GM12891 (cell line): ENCODE results near the gene SPATA6L.

ENCODE experiments used
- DNase-seq: peaks from one replicate; pipeline ENCODE4 v3.0.0; 2011; ENCODE audit warnings: low spot score; ENCODE audit not compliant: insufficient read length
- FAIRE-seq: peaks from 2 replicates; lab custom pipeline; 2011; peaks lifted over from hg19 to GRCh38; lab: Jason Lieb, UNC
- PAX5 ChIP-seq: IDR thresholded peaks from 2 replicates; pipeline ENCODE4 v1.6.1; 2011; ENCODE audit warnings: low read length, moderate library complexity, mild to moderate bottlenecking; ENCODE audit not compliant: insufficient read depth, severe bottlenecking
- POLR2A ChIP-seq: IDR thresholded peaks from 2 replicates; pipeline ENCODE4 v1.6.1; 2011; ENCODE audit warnings: low read depth, low read length, control low read depth
- POLR2AphosphoS5 ChIP-seq: IDR thresholded peaks from 2 replicates; pipeline ENCODE4 v1.6.1; 2011; ENCODE audit warnings: low read depth, low read length, control low read depth
- POU2F2 ChIP-seq: IDR thresholded peaks from 2 replicates; pipeline ENCODE4 v1.6.1; 2011; ENCODE audit warnings: low read depth, mild to moderate bottlenecking, control low read depth, low read length, moderate library complexity
- SPI1 ChIP-seq: IDR thresholded peaks from 2 replicates; pipeline ENCODE4 v1.6.1; 2011; ENCODE audit warnings: low read depth, low read length, control low read depth
- TAF1 ChIP-seq: IDR thresholded peaks from 2 replicates; pipeline ENCODE4 v1.6.1; 2011; ENCODE audit warnings: low read depth, low read length, control low read depth

Gene SPATA6L

DNA sequence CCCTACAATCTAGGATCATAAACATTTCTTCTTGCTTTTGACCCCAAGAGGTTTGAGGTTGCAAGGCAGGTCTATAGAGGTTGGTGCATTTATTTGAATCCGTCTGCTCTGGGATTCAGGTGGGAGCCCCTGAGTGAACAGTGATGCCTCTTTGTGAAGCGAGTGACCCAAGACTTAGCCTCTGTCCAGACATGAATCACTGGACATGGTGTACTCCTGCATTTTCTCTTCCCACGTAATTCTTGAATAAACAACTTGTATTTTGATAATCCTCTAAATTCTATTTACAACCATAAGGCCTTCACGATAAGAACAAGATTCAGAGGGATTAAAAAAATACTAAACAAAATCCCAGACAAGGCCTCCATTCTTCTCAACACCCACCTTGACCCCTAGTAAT, 71.7 kb downstream of the SPATA6L start:
- no peak for TF ChIP-seq POU2F2
- no peak for TF ChIP-seq SPI1
- TF ChIP-seq POLR2AphosphoS5: no peak
- TF ChIP-seq POLR2A: no peak
- TF ChIP-seq PAX5: no peak
- TF ChIP-seq TAF1: no peak

DNA sequence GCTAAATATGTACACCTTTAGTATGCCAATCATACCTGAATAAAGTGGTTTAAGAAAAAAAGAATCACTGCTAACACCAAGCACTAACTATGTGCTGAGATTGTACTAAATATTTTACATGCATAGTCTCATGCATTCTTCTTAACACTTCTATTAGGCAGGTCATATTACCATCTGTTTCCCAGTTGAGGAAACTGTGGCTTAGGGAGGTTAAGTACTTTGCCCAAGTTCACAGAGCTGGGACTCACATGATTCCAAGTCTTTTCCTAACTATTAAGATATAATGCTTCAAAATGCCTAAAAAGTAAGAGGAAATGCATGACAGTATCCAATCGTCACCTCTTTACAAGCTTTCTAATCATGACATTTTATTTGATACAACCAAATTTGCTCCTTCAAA, 73.4 kb downstream of the SPATA6L start:
- FAIRE-seq (no peak), DNase-seq (no peak)
- no peak for TF ChIP-seq PAX5
- TF ChIP-seq POLR2AphosphoS5: no peak
- TF ChIP-seq TAF1: no peak
- TF ChIP-seq POLR2A: no peak
- no peak for TF ChIP-seq SPI1
- TF ChIP-seq POU2F2: no peak

More for the DNA sequence above, 71.7 kb downstream of the SPATA6L start:
- no peak for DNase-seq
- no peak for FAIRE-seq

DNA sequence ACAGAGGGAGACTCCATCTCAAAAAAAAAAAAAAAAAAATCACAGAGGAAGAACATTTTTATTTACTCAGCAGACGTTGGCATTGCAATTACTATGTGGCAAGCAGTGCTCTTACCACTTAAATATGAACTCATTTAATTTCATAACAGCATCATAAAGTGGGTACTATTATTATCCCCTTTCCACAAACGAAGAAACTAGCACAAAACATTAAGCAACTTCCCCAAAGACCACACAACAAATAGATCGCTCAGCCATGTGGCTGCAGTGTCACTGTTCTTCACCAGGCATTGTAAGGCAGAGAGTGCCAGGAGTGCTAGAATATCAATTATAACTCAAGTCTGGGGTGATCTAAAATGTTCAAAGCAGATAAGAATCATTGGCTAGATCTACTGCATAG, 74.0 kb downstream of the SPATA6L start:
- TF ChIP-seq SPI1: no peak
- no peak for TF ChIP-seq TAF1
- no peak for TF ChIP-seq POU2F2
- TF ChIP-seq POLR2AphosphoS5: no peak
- TF ChIP-seq POLR2A: no peak
- TF ChIP-seq PAX5: no peak
- DNase-seq: no peak
- no peak for FAIRE-seq

DNA sequence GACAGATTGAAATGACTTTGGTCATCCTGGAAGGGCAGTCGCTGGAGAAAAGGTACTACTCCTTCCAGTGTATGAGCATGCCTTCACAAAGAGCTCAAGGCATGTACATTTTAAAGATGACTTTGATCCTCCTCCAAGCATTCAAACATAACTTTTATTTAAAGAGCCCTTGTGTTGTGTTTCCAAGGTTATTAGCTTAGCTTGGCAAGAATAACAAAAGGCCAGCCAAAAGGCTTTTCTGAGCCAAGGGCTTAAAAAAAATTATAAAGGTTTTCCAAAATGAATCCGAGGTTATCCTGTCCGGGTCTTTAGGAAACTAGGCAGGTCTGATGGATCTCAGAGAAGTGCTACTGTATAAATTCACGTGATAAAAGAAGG, 75.2 kb downstream of the SPATA6L start:
- DNase-seq: no peak
- FAIRE-seq: no peak
- no peak for TF ChIP-seq SPI1
- TF ChIP-seq POLR2AphosphoS5: no peak
- no peak for TF ChIP-seq TAF1
- TF ChIP-seq POLR2A: no peak
- no peak for TF ChIP-seq POU2F2
- TF ChIP-seq PAX5: no peak

DNA sequence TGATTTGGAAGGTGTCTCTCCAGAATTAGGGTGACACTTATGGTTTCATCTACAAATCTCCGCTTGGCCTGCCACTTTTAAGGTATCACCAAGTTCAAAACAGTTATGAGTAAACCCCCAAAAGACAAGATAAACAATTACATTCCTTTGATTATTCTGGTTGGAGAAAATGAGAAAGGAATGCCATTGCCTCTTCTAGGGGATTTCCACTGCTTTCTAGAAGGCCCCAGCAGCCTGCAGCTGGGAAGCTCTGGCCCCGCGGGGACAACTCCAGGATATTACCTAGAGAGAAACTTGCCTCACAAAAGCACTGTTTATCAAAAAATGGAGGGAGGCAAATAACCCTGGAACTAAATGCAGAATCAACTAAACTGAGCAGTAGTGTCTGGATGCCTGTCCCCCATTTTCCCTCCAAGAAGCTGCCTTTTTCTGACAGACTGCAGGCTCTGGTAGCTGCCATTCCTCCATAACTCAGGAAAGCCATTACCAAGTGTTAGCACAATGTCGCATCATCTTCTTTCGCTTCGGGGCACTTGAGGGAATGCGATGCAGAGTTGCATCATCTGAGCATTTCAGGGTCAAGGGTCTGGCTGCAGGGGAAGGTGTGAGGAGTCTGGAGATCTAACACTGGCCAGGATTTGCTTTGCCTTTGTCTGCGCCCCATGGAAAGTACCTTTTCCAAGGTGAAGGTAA, 75.7 kb downstream of the SPATA6L start:
- no peak for FAIRE-seq
- TF ChIP-seq POU2F2 (no peak), TAF1 (no peak), PAX5 (no peak), POLR2AphosphoS5 (no peak), POLR2A (no peak), SPI1 (no peak)
- DNase-seq: no peak

DNA sequence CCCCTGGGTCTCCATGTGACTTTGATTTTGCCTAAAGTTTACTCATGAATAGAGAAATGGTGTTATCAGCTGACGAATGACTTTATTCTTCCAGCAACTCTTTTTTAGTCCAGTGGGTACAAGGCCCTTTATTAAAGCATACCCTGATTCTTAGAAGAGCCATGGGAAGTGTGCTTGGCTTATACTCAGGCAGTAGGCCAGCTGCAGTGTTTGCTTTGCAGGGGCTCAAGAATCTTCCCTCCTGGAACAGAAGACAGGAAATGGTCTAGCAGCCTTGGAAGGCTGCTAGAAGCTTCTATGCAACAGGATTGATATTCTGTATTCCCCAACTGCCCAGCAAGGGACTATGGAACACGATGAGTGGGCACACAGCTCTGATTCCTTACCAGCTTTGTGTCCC, 77.6 kb downstream of the SPATA6L start:
- FAIRE-seq: no peak
- no peak for DNase-seq
- no peak for TF ChIP-seq POU2F2
- TF ChIP-seq PAX5: no peak
- no peak for TF ChIP-seq SPI1
- TF ChIP-seq POLR2AphosphoS5: no peak
- no peak for TF ChIP-seq TAF1
- TF ChIP-seq POLR2A: no peak

DNA sequence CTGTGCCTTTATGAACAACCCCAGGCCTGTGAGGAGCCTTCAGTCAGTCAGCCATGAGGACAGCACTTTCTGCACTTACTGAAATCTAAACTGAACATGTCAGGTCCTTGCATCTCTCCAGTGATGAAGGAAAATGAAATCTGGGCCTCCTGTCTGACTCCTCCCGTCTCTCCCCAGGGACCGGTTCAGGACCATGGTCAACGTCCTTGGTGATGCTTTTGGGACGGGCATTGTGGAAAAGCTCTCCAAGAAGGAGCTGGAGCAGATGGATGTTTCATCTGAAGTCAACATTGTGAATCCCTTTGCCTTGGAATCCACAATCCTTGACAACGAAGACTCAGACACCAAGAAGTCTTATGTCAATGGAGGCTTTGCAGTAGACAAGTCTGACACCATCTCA, 81.1 kb downstream of the SPATA6L start:
- FAIRE-seq (no peak), DNase-seq (no peak)
- no peak for TF ChIP-seq PAX5
- TF ChIP-seq POU2F2: no peak
- no peak for TF ChIP-seq SPI1
- no peak for TF ChIP-seq TAF1
- TF ChIP-seq POLR2A: no peak
- no peak for TF ChIP-seq POLR2AphosphoS5

DNA sequence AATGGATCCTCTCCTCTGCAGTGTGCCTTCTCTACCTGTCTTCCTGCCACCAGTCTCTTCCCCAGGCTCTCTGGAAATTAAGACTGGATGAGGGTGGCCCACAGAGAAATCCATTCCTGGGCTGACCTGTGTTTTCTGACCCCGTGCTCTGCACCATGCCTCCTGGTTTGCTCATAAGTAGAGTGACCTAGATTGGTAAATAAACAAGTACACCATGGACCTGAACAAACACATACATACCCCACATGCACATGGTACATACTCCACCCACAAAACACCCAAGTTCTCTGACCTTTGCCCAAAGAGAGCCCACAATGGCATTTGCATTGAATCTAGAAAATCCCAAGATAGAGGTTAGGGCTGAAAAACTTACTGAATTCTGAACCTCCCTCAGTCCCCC, 81.6 kb downstream of the SPATA6L start:
- no peak for FAIRE-seq
- no peak for DNase-seq
- no peak for TF ChIP-seq POLR2A
- TF ChIP-seq POU2F2: no peak
- no peak for TF ChIP-seq PAX5

DNA sequence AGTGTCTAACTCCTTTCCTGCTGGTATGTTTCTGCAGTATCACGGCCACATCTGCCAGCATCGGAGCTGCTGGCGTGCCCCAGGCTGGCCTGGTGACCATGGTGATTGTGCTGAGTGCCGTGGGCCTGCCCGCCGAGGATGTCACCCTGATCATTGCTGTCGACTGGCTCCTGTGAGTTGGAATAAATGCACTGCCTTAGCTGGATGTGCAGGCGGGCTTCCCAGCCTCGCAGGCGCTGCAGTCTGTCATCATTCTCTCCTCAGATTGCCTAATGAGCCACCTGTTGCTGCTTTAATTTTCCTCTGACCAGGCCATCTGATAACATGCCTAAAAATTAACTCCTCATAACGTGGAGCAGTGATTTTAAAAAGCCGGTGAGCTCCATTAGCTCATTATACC, 83.3 kb downstream of the SPATA6L start:
- TF ChIP-seq PAX5 (no peak), POLR2AphosphoS5 (no peak), POLR2A (no peak), POU2F2 (no peak), TAF1 (no peak), SPI1 (no peak)
- no peak for FAIRE-seq

DNA sequence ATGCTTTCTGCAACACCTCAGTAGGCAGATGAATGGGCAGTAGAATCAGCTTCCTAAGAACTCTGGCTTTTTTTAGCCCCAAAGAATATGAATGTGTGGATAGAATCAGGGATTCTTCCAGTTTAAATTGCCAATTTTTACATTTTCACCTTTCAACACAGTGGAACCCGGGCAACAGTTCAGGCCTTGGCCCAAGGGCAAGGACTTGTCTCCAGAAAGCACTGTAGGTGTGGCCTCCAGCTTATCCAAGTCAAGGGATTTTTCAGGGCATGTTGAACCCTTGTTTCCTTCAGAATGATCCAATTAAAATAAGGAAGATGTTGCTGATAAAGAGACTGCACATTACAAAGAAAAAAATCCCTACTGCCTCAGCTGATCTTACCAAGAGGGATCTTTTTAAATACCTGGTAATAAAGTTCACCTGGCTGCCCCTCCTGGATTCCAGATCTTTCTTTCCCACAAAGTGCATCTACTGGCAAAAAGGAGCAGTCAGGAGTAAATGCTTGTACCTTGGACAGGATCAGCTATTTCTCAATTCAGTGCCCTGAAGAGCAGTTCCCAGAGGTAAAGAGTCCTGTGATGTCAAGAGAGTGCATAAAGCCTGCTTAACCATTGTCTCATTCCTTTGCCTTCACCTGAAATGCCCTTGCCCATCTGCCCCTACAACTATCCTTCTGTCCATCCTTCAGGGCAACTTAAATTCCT, 84.3 kb downstream of the SPATA6L start:
- no peak for FAIRE-seq
- DNase-seq: no peak
- TF ChIP-seq POU2F2 (no peak), POLR2A (no peak), SPI1 (no peak), TAF1 (no peak), PAX5 (no peak)

More for the DNA sequence above, 83.3 kb downstream of the SPATA6L start:
- no peak for DNase-seq
